Epidermal melanocyte (primary cell): ENCODE data around the gene GDPD5.

ENCODE experiments used
- DNase-seq: peaks from one replicate; pipeline ENCODE4 v3.0.0; 2011; ENCODE audit warnings: low spot score; ENCODE audit not compliant: insufficient read length

The GDPD5 gene

DNA sequence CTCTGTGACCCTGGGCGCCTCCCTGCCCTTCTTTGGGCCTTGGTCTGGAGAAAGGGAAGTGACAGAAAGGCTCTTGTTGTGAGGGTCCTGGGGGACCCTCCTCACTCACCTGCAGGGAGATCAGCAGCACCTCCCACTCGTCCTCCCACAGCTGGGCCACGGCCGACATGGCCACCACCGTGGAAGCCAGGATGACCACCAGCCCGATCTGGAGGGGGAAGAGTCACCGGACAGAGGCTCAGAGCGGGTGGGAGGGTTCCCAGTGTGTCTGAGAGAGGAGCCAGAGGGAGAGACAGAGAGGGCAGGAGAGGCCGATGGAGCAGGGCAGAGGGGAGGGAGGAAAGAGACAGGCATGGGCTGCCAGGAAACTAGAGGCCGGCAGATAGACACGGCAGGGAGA, 76.0 kb downstream of the GDPD5 start:
- DNase-seq = no peak

DNA sequence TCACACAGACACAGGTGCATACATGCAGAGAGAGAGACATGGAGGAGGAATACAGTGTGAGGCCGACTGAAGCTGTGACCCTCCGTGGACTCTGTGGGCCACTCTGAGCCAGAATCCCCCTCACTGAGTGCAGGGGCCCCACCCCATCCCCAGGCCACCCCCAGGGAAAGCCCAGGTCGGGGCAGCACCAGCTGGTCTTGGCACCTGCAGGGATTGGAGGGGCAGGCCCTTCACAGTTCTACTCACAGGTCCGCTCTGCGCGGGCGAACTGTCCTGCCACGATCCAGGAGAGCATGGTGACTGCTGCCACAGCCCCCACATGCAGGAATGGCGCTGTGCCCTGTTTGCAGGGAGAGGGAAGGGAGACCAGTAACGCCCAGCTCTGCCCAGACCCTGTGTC, 76.5 kb downstream of the GDPD5 start:
- no peak for DNase-seq

GRCh38 chr11:75447415-75447814, 78.3 kb downstream of the GDPD5 start:
- DNase-seq = no peak

GRCh38 chr11:75445315-75445953, 80.3 kb downstream of the GDPD5 start:
- peak; percentile 84 for DNase-seq

GRCh38 chr11:75443043-75443442, 82.7 kb downstream of the GDPD5 start:
- DNase-seq = no peak

GRCh38 chr11:75442161-75442885, 83.4 kb downstream of the GDPD5 start:
- DNase-seq = no peak

- DNase-seq = no peak
Observed at GRCh38 chr11:75441804-75442132, 84.0 kb downstream of the GDPD5 start.

DNA sequence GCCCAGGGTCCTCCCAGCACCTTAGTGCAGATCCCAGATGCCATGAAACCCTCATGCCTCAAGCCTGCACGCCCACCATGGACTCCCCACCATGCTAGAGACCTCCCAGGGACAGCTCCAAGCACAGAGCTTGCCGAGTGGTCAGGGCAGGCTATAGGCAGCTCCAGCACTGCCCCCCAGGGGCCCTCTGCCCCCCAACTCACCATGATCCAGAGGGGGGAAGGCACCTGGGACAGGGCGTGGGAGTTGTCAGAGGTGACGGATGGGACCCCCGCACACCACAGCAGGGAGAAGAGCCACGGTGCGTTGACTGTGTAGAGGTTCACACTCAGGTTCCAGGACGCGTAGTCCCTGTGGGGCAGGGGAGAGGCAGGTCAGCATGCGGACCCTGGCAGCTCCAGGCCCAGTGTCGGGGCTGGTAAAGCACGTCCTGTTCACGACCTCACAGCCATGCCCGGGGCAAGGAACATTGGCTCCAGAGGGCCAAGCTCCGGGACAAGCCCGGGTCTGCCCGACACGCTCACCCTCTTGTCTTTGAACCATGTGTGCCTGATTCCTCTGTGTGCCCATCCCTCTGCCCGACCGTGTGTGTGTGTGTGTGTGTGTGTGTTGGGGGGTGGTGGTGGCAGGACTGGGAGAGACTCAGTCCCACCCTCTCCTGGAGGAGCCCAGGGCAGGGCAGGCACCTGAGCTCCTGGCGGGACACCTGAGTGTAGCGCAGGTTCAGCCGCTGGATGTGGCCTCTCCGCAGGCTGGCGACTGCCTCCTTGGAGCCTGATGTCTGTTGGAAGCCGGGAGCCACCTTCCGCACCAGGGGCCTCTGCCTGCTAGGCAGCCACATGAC, 84.6 kb downstream of the GDPD5 start:
- DNase-seq = no peak

DNA sequence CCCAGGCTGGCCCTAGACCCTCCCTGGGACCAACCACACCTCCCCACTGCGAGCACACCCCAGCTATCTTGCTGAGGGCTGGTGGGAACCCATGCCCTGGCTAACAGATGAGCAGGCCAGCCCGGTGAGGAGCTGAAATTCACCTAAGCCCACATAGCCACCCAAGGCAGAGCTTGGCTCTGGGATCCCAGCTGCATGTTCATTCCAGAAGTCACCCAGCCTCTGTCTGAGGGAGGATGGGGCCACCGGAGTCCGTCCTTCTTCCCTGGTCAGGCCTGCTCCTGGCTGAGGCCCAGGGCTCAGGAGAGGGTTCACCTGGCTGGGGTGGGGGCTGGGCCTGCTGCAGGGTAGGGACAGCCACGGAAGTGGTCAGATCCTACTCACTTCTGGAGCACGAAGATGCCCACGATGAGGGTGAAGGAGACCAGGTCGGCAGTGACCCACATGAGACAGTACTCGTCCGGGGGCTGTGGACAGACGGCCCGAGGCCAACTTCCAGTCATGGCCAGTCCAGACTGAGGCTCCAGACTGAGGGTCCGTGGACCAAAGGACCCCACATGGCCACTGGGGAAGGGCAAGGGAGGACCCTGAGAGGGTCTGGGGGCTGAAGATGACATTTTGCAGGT, 86.1 kb downstream of the GDPD5 start:
- no peak for DNase-seq

DNA sequence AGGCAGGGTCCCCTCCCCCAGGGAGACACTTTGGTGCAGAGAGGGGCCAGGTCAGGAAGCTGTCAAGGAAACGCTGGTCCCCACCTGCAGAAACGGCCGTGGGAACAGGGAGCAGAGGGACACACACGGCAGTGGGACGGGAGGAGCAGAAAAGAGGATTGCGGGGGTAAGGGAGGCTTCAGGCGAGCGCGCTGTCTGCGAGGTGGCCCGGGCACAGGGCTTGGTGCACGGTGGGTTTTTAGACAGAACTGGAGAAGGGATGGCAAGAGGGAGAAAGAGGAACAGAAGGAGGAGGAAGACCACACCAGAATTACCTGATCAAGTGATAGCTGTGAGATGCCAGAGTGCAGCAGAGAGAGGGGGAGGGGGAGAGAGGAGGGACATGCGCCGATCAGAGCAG, 86.7 kb downstream of the GDPD5 start:
- DNase-seq = no peak

- no peak for DNase-seq
Observed at GRCh38 chr11:75437966-75438659, 87.6 kb downstream of the GDPD5 start.

DNA sequence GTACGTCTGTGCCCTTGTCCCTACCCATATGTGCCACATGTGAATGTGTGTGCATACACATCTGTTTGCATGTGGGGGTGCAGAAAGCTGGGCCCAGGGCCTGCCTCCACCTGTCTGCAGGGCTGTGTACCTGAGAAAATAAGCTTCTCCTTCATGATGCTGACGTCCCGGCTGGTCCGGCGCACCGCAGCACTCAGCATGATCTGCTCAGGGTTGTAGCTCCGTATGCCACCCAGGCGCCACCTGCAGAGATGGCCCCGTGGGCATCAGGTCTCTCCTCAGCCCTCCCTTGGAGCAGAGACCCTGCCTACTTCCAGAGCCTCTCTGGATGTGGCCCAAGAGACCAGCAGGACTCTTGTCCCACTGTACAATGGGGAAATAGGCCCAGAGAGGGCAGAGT, 88.9 kb downstream of the GDPD5 start:
- no peak for DNase-seq

DNA sequence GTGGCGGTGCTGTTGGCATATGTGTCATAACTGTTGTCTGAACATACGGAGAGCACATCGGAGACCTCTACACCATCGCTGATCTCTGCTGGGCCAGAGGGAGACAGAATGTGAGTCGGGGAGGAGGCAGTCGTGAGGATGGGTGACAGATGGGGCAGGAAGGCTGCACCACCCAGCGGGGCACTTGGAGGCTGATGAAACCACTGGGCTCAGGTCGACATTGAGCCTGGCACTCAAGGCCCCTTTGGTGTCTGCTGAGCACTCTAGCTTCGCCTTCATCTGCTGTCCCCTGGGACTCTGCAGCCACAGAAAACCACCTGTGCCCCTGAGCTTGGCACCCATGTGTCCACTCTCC, 90.2 kb downstream of the GDPD5 start:
- DNase-seq = no peak

DNA sequence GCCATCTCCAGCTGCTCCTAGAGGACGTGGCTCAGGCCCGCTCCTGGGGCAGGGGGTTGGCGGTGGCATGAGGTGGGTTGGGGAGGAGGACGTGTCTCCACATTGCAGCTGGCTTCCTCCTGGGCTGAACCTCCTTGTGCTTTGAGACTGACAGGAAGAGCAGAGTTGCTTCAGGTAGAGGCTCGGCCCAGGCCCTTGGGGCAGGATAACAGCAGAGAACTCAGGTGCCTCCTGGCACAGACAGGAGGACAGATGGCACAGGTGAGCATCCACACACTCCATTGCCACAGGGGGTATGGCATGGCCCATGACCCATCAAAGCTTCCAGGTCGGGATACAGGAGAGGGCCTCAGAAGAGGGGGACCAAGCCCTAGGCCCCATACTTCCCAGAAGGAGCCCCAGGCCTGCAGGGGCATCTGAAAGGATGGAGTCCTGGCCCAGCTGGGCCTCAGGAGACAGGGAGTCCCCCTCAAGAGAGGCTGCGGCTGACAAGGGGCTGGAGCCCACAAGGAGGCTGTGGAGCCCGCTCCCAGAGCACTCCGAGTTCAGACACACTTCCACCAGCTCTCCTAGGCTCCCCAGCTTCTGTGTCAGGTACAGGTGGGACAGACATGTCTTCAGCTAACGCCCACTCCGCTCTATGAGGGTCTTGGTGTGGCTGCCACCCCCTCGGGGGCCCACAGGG, 90.7 kb downstream of the GDPD5 start:
- DNase-seq = no peak

GRCh38 chr11:75434051-75434450, 91.7 kb downstream of the GDPD5 start:
- no peak for DNase-seq

GRCh38 chr11:75433443-75433842, 92.3 kb downstream of the GDPD5 start:
- no peak for DNase-seq

DNA sequence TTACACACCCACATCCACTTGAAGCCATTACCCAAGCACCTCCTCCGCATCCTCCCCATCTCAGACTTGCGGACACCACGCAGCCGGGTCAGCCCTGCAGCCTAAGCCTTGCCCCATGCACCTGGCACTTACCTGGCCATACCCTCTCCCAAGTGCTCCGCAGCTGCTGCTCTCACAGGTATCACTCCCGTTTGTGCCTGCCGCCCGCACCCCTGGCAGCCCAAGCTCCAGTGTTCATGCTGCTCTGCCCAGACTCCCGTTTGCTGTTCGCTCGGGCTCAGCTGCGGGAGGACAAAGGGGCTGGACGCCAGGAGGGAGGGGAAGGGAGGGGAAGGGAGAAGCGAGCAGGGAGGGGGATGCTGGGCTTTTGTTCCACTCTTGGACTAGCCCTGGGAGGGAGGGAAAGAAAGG, 92.8 kb downstream of the GDPD5 start, which contains the start of gene KLHL35:
TSS of gene KLHL35 (minus strand) at position 293 of the 411 bp plus-strand sequence. CDS start 2,574 bp downstream, outside the sequence.
- DNase-seq = no peak

- DNase-seq = no peak
Observed at GRCh38 chr11:75431533-75432525, 93.9 kb downstream of the GDPD5 start.

DNA sequence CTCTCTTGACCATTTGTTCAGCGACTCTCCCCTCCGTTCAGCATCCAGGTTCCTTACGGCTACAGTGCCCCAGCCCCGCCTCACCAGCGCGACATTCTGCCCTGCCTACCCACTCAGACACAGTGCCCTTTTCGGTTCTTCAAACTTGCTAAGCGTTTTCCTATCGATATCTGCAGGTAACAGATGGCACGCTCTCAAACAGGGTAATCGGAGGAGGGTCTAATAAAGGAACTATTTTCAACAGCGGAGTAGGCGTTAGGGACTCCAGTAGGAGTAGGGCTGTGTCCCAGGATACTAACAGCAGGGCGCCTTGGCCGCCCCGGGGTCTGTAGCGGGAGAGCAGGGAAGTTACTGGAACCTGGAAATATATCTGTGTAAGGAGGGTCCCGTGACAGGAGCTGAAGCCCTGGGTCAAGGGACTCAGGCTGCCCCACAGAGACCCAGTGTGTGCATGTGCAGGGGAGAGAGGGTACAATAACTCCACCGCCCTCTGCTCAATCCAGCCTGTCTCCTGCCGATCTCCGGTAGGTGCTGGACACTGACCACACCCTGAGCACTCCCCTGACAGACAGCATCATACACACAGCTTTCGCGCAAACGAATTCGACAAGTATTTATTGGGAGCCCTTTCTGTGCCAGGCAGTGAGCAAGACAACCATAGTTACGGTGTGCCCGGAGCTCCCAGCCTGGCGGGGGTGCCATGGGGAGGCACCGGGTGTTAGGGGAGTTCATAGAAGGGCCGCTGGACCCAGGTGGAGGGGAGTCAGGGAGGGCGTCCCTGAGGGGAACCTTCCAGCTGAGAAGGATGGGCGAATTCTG, 94.8 kb downstream of the GDPD5 start:
- DNase-seq = no peak
